H1 (cell line): ENCODE data around the gene C16orf54.

Source experiments
- EGR1 ChIP-seq: IDR thresholded peaks from 2 replicates; pipeline ENCODE4 v1.6.1; 2011; ENCODE audit warnings: low read depth, low read length, borderline replicate concordance
- EP300 ChIP-seq, 2 experiments: IDR thresholded peaks; 1 replicate in 1 of 2; 2 replicates in 1 of 2; pipeline ENCODE4 v1.6.1; 2011 to 2012; ENCODE audit warnings: low read depth in 2 of 2, low read length in 2 of 2, mild to moderate bottlenecking in 2 of 2, borderline replicate concordance in 1 of 2, inconsistent platforms in 1 of 2, moderate library complexity in 1 of 2
- KDM1A ChIP-seq: fragments of 200-600, 300-600 bp; sonication (generic); IDR thresholded peaks from 2 replicates; pipeline ENCODE4 v1.7.1; 2016; ENCODE audit warnings: mild to moderate bottlenecking, low read length, borderline replicate concordance
- KDM5A ChIP-seq: fragments of 200-600 bp; IDR thresholded peaks from 2 replicates; pipeline ENCODE4 v1.7.1; 2012; ENCODE audit warnings: mild to moderate bottlenecking, low read length, inconsistent platforms, mixed read lengths
- PHF8 ChIP-seq: fragments of 200-600 bp; sonication (generic); conservative IDR thresholded peaks from 2 replicates; pipeline ENCODE4 v1.7.1; 2012; ENCODE audit warnings: low read depth, mild to moderate bottlenecking, inconsistent platforms, low read length, moderate library complexity
- POLR2A ChIP-seq, 2 experiments: IDR thresholded peaks; 1 replicate in 1 of 2; 2 replicates in 1 of 2; pipeline ENCODE4 v1.6.1; 2011; ENCODE audit warnings: low read depth in 2 of 2, low read length in 2 of 2, mild to moderate bottlenecking in 2 of 2; ENCODE audit errors: control extremely low read depth in 1 of 2
- RAD21 ChIP-seq, 2 experiments: IDR thresholded peaks in 1 of 2; conservative IDR thresholded peaks in 1 of 2; 2 replicates each; pipeline ENCODE4 v1.6.1; 2011; ENCODE audit warnings: low read depth in 2 of 2, low read length in 2 of 2, improper control_type of control experiment in 1 of 2, inconsistent platforms in 1 of 2, mild to moderate bottlenecking in 1 of 2, moderate library complexity in 1 of 2
- RBBP5 ChIP-seq: IDR thresholded peaks from 2 replicates; pipeline ENCODE4 v1.7.1; 2012; ENCODE audit warnings: low read depth, mild to moderate bottlenecking, inconsistent platforms, low read length, moderate library complexity, borderline replicate concordance
- SP1 ChIP-seq: IDR thresholded peaks from 2 replicates; pipeline ENCODE4 v1.6.1; 2011; ENCODE audit warnings: low read depth, low read length
- TF ChIP-seq, protein P1 (sequence below), 3 experiments: IDR thresholded peaks; 1 replicate in 2 of 3; 2 replicates in 1 of 3; pipeline versions ENCODE4 v1.5.1 to v1.6.1; 2011; ENCODE audit warnings: low read length in 3 of 3, mild to moderate bottlenecking in 3 of 3, inconsistent platforms in 2 of 3, low read depth in 1 of 3, moderate library complexity in 1 of 3; ENCODE audit not compliant: insufficient read depth in 1 of 3; ENCODE audit errors: control extremely low read depth in 1 of 3
- TF ChIP-seq, protein P2 (sequence below): IDR thresholded peaks from 2 replicates; pipeline ENCODE4 v1.6.1; 2012; ENCODE audit warnings: low read length, inconsistent platforms

DNA sequence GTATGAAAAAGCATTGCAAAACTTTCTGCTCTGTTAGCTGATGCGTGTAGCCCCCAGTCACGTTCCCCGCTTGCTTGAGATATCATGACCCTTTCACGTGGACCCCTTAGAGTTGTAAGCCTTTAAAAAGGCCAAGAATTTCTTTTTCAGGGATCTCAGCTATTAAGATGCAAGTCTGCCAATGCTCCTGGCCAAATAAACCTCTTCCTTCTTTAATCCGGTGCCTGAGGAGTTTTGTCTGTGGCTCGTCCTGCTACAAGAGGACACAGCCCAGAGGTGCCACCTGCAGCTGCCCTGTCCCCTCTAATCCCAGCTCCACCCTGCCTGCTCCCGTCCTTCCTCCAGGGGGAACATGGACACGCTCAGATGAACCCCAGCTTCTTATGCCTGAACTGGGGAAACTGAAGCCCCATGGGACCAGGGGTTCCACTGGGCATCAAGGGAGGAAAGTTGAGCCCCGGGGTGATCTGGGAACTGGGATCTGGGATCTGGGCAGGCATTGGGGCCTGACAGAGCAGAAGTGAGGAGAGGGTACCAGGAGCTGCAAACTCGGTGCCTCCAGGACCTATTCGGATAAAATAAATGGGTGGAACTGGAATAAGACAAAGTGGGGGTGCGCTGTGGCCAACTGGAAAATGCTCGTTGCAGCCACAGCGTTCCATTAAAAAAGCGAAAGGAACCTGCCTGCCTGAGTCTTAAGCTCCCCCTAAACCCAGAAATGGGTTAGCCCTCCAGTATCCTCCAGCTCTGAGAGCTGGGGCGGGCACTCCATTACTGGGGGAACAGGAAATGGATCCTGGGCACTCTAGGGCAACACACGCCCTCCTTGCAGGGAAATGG, 47.1 kb downstream of the C16orf54 start:
- TF ChIP-seq RBBP5 (no peak), EGR1 (no peak), RAD21 (IDR thresholded peaks at IDR 0.05 in 1 of 2, conservative IDR thresholded peaks at IDR 0.05 in 1 of 2; ENCODE audit: low read depth in 2 of 2, low read length in 2 of 2) (no peak; a peak in 1 of 4 replicates), PHF8 (no peak), POLR2A (IDR thresholded peaks at IDR 0.05; ENCODE audit: control extremely low read depth in 1 of 2, low read depth in 2 of 2, low read length in 2 of 2) (no peak), SP1 (no peak), KDM1A (no peak), EP300 (IDR thresholded peaks at IDR 0.05; ENCODE audit: borderline replicate concordance in 1 of 2, low read depth in 2 of 2, low read length in 2 of 2) (peak in 1 of 2 experiments; percentile 88; a peak in 2 of 3 replicates), KDM5A (no peak)
- TF ChIP-seq, protein P1, sequence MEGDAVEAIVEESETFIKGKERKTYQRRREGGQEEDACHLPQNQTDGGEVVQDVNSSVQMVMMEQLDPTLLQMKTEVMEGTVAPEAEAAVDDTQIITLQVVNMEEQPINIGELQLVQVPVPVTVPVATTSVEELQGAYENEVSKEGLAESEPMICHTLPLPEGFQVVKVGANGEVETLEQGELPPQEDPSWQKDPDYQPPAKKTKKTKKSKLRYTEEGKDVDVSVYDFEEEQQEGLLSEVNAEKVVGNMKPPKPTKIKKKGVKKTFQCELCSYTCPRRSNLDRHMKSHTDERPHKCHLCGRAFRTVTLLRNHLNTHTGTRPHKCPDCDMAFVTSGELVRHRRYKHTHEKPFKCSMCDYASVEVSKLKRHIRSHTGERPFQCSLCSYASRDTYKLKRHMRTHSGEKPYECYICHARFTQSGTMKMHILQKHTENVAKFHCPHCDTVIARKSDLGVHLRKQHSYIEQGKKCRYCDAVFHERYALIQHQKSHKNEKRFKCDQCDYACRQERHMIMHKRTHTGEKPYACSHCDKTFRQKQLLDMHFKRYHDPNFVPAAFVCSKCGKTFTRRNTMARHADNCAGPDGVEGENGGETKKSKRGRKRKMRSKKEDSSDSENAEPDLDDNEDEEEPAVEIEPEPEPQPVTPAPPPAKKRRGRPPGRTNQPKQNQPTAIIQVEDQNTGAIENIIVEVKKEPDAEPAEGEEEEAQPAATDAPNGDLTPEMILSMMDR (IDR thresholded peaks at IDR 0.05; ENCODE audit: control extremely low read depth in 1 of 3, insufficient read depth in 1 of 3, low read depth in 1 of 3, low read length in 3 of 3) = no peak
- TF ChIP-seq, protein P2, sequence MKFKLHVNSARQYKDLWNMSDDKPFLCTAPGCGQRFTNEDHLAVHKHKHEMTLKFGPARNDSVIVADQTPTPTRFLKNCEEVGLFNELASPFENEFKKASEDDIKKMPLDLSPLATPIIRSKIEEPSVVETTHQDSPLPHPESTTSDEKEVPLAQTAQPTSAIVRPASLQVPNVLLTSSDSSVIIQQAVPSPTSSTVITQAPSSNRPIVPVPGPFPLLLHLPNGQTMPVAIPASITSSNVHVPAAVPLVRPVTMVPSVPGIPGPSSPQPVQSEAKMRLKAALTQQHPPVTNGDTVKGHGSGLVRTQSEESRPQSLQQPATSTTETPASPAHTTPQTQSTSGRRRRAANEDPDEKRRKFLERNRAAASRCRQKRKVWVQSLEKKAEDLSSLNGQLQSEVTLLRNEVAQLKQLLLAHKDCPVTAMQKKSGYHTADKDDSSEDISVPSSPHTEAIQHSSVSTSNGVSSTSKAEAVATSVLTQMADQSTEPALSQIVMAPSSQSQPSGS = 0 out of 2 replicates have a peak, but pooled peaks have one; percentile 1
